HG02642 (cell line): ENCODE data around the gene GZMM.

Source experiments
- ATAC-seq: cut with Tn5 transposase; IDR thresholded peaks from one replicate; pipeline ENCODE4 v1.9.1; 2021; ENCODE audit warnings: mild to moderate bottlenecking; ENCODE audit not compliant: unreplicated experiment, poor library complexity

Gene GZMM

DNA sequence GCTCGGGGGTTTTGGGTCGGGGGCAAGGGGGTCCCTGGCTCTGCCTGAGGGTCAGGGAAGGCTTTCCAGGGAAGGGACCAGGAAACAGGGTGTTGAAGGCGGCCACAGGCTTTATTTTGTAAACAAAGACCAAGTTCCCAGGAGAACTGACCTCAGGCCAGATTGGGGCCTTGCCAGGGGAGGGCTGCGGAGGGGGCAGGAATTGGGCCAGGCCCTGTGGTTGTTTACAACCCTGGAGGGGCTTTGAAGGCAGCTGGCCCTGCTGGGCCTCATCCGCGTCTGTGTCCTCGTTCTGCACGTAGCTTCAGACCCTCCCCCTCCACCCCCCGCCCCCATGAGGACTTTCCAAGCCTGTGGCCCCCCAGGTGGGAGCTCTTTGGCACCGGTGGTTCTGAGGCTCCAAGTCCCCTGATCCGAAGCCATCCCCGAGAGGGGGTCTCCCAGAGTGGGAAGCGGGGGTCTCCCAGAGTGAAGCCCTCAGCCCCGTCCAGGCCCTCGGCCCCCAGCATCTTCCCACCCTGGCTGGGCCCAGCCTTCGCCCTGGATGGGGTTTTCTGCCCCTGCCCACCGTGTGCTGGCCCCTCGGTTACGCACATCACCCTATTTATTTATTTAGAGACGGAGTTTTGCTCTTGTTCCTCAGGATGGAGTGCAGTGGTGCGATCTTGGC, 15.1 kb downstream of the GZMM start:
- no peak for ATAC-seq

- no peak for ATAC-seq
Observed at GRCh38 chr19:560121-560520, 16.3 kb downstream of the GZMM start.

GRCh38 chr19:566403-566802, 22.6 kb downstream of the GZMM start:
- ATAC-seq: no peak

DNA sequence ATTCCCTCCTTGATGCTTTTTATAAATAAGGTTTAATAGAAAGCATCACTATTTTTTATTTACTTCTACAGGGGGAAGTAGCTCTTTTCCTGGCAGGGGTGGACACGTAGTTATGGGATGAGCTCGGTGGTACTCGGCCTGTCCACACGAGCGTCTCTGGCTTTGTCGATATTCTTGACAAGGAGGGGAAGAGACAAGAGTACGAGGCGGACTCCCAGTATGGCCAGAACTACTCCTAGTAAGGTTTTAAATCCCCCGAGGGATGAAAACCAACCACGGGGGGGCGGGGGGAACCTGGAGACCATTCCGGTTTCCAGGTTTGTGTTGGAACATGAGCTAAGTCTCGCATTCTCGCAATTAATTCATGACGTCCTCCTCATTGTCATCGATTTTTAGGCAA, 23.0 kb downstream of the GZMM start:
- ATAC-seq: no peak

DNA sequence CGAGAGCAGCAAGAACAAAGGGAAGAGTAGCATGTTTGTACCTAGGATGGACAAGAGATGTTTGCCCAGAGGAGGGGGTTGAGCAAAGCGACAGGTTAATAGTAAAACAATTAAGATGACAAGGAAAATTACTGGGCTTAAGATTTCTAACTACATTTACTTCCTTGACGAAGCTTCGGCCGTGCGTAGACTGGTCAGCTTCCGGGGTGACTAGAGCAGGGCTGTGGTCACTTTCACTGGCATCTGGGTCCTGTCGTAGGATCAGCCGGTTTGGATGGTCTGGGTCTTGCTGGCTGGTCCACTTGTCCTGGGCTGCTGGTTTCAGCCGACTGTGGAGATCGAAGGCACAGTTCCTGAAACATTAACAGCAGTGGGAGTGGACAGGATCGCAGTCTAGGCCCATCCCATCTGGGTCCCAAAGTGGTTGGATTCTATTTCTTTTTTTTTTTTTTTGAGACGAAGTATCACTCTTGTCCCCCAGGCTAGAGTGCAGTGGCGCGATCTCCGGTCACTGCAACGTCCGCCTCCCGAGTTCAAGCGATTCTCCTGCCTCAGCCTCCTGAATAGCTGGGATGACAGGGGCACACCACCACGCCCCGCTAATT, 23.5 kb downstream of the GZMM start:
- ATAC-seq: no peak

- no peak for ATAC-seq
Observed at GRCh38 chr19:570251-570686, 26.4 kb downstream of the GZMM start.

- ATAC-seq: no peak
Observed at GRCh38 chr19:570937-571565, 27.2 kb downstream of the GZMM start.

GRCh38 chr19:571566-571974, 27.7 kb downstream of the GZMM start:
- ATAC-seq: no peak

DNA sequence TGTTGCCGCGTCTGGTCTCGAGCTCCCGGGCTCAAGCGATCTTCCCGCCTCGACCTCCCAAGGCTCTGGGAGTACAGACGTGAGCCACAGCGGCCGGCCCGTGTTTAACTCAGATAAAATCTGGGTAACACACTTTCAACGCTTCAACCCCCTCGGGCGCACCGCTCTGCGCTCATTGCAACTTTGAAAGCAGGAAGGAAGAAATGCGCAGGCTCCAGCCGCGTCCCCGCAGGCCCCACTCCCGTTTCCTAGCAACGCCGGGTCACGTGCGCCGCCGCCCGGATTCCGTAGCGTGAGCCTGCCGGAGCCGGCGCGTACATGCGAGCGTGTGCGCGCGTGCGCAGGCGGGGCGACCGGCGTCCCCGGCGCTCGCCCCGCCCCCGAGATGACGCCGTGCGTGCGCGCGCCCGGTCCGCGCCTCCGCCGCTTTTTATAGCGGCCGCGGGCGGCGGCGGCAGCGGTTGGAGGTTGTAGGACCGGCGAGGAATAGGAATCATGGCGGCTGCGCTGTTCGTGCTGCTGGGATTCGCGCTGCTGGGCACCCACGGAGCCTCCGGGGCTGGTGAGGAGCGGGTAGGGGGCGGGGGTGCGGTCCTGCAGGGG, 28.4 kb downstream of the GZMM start, which contains the start of gene BSG:
Gene BSG (plus strand): TSS at position 457 of the 603 bp plus-strand sequence. CDS start 39 bp downstream, at position 496.
- peak; percentile 78 for ATAC-seq

DNA sequence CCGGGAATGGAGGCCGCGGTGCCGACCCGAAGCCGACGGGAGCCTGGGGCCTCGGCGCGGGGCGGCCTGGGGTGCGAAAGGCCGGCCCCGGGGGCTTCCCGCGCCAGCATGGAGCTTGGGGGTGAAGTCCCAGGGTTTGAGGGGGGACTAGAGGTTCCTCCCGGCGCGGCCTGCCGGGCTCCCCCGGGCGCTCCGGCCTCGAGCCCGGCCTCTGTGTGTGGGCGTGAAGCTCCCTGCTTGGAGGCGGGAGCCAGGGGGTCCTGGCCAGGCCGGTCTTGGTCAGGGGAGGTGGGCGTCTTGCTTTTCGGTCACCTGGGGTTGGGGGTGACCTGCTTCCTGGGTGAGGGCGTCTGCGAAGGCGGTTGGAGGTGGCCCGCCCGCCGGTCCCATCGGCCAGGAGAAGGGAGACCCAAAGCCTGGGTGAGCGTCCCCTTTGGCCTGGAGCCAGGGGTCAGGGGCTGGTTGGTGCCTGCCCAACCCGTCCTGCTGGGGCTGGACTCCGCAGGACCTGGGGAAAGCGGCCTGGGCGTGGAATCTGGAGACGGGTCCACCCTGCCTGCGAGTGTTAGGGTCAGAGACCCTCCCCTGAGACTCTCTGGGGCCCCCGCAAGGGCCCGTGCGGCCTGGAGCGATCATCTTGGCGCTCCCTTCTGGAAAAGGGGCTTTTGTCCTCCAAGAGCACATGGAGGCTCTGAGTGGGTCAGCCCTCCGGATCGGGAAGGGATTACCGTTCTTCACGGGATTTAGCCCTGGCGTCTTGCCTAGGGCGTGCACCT, 29.1 kb downstream of the GZMM start:
- ATAC-seq: peak; percentile 20

- ATAC-seq: no peak
Observed at GRCh38 chr19:573519-573825, 29.6 kb downstream of the GZMM start.

GRCh38 chr19:574658-575526, 31.0 kb downstream of the GZMM start:
- no peak for ATAC-seq

GRCh38 chr19:575527-576506, 32.0 kb downstream of the GZMM start:
- no peak for ATAC-seq

DNA sequence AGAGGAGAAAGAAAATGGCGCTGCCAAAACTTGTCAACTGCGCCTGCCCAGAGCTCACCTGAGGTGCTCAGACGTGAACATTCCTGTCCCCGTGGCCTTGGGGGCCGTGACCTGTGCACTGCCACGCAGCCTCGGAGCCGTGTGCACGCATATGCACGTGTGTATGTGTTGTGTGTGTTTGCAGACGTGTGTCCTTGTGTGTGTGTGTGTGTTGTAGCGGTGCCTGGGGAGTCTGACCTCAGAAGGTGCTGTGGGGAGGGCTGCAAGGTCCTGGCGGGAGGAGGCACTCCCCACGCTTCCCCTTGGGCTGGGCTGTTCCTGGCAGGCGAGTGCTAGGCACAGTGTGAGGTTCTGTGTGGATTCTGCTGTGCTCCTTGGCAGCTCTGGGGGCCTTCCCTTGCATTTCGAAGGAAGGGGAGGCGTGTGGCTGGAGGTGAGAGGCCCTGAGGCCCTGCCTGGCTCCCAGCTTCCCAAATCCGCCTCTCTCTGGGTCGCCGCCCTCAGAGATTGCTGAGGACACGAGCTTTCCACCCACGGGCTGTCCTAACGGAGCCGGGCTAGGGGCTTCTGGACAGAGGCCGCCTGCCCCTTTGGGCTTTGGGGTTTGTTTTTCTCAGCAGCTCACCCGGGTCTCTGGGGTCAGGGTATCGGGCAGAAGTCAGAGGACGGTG, 33.0 kb downstream of the GZMM start:
- no peak for ATAC-seq

DNA sequence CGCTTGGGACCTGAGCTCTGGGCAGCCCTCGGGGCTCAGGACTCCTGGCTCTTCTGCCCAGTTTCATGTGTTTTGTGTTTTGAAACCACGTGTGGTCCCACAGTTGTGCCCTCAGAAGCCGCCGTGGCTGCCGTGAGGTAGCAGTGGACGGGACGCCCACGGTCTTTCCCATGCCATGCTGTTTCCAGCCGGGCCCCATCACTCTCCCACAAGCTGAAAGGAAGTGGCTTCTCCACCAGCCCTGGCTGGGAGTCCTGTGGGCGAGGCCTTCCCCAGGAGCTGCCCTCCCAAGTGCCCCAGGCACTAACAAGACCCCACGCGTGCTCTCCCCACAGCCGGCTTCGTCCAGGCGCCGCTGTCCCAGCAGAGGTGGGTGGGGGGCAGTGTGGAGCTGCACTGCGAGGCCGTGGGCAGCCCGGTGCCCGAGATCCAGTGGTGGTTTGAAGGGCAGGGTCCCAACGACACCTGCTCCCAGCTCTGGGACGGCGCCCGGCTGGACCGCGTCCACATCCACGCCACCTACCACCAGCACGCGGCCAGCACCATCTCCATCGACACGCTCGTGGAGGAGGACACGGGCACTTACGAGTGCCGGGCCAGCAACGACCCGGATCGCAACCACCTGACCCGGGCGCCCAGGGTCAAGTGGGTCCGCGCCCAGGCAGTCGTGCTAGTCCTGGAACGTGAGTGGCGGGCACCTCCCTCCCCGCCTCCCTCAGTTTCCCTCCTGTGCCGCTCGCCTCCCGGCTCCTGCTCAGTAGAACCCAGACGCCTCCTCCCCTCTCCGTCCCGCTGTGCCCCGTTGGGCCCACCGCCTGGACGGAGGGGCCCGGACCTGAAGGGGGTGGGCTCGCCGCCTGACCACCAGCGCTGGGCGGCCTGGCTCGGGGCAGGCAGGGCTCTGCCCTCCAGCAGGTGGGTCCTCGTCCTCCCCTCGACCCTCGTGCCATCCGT, 33.9 kb downstream of the GZMM start:
- no peak for ATAC-seq

DNA sequence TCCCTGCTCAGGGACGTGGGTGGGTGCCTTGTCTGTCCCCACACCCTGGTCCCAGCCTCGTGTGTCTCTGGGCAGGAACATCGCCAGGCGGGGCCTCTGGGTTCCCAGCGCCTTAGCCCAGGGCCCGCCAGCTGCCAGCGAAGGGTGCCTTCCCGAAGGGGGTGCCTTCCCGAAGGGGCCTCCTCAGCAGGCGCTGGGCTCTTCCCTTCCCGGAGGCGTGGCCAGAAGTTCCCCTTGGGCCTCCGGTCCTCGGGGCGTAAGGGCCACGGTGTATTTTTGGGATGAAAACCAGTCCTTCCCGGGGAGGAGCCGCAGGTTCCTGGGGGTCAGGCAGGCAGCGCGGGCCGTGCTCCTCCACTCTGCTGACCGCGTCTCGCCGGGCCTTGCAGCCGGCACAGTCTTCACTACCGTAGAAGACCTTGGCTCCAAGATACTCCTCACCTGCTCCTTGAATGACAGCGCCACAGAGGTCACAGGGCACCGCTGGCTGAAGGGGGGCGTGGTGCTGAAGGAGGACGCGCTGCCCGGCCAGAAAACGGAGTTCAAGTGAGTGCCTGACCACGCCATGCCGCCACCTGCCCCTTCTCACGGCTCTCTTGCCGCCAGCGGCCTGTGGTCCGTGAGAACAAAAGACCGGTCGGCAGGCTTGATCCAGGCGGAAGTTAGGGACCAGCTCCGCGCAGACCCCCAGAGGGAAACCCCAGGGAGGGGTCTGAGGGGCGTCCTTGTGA, 35.4 kb downstream of the GZMM start:
- no peak for ATAC-seq
